K562 (cell line): Measurements from ENCODE around the gene TMC6.
"Not testable (repeated sequence)": the region's sequence is repeated elsewhere in the genome, so short reads cannot be mapped to it uniquely, and the experiment has no call there.

Source experiments
- CHD1 ChIP-seq: fragments of 200-600 bp; sonication (generic); IDR thresholded peaks from one replicate; pipeline ENCODE4 v1.6.1; 2012; ENCODE audit warnings: mild to moderate bottlenecking, moderate library complexity, low read length, inconsistent platforms
- CTCF ChIP-seq, 3 experiments: IDR thresholded peaks in 2 of 3; conservative IDR thresholded peaks in 1 of 3; 2 replicates each; pipeline ENCODE4 v1.5.1; 2011 to 2012; ENCODE audit warnings: low read length in 3 of 3, mild to moderate bottlenecking in 3 of 3, control low read depth in 2 of 3, improper control_type of control experiment in 1 of 3, inconsistent platforms in 1 of 3, low read depth in 1 of 3, mixed read lengths in 1 of 3, moderate library complexity in 1 of 3; ENCODE audit not compliant: insufficient read depth in 2 of 3
- EP300 ChIP-seq: IDR thresholded peaks from 2 replicates; pipeline ENCODE4 v1.6.1; 2012; ENCODE audit warnings: low read length, improper control_type of control experiment
- ETV6 ChIP-seq, 3 experiments: fragments of 150-350 bp in 1 of 3; sonication (generic) in 1 of 3; formaldehyde crosslinking in 1 of 3; IDR thresholded peaks; 2 replicates each; pipeline versions ENCODE4 v1.6.1 to v1.8.0; 2014 to 2022; ENCODE audit warnings: borderline replicate concordance in 2 of 3, low read depth in 2 of 3, antibody characterized with exemption in 1 of 3, low read length in 1 of 3, mild to moderate bottlenecking in 1 of 3, missing genetic modification reagents in 1 of 3
- GATA2 ChIP-seq: sonication (generic); formaldehyde crosslinking; IDR thresholded peaks from 2 replicates; pipeline ENCODE4 v1.4.0; 2020; ENCODE audit warnings: mild to moderate bottlenecking, missing genetic modification reagents
- RB1 ChIP-seq: fragments of 450-650 bp; IDR thresholded peaks from 2 replicates; pipeline ENCODE4 v1.6.1; 2017; ENCODE audit warnings: low read depth, mild to moderate bottlenecking
- SAP30 ChIP-seq: fragments of 200-600 bp; sonication (generic); IDR thresholded peaks from 2 replicates; pipeline ENCODE4 v1.6.1; 2012; ENCODE audit warnings: borderline replicate concordance, low read depth, mild to moderate bottlenecking, moderate library complexity, low read length, control low read depth, inconsistent platforms; ENCODE audit not compliant: insufficient read depth, poor library complexity, severe bottlenecking
- TARDBP ChIP-seq: fragments of 450-650 bp; IDR thresholded peaks from 2 replicates; pipeline ENCODE4 v1.6.1; 2016
- TCF7L2 ChIP-seq: fragments of 150-350 bp; IDR thresholded peaks from 2 replicates; pipeline ENCODE4 v1.6.1; 2016; ENCODE audit warnings: low read depth, mild to moderate bottlenecking, low read length, moderate library complexity
- ZNF217 ChIP-seq: sonication (generic); formaldehyde crosslinking; IDR thresholded peaks from 2 replicates; pipeline ENCODE4 v1.8.0; 2022; ENCODE audit warnings: mild to moderate bottlenecking, missing genetic modification reagents
- ZNF23 ChIP-seq: fragments of 250-450 bp; sonication (Bioruptor Pico); IDR thresholded peaks from 2 replicates; pipeline ENCODE4 v1.4.0; 2020; ENCODE audit warnings: mild to moderate bottlenecking

GRCh38 chr17:78066976-78067375 is 61.6 kb downstream of the TMC6 start:
- not testable (repeated sequence) for TF ChIP-seq RB1; ZNF23 (CRISPR knock-in tag); TARDBP; CHD1; EP300; CTCF (IDR thresholded peaks at IDR 0.05 in 2 of 3, conservative IDR thresholded peaks at IDR 0.05 in 1 of 3; ENCODE audit: insufficient read depth in 2 of 3, low read depth in 1 of 3, low read length in 3 of 3); SAP30; ETV6 (IDR thresholded peaks at IDR 0.05; ENCODE audit: borderline replicate concordance in 1 of 2, low read depth in 2 of 2, low read length in 1 of 2); ETV6 (CRISPR knock-in tag; IDR thresholded peaks at IDR 0.05; ENCODE audit: borderline replicate concordance); GATA2 (CRISPR knock-in tag); ZNF217; TCF7L2
